GM18858 (cell line): ENCODE measurements around the gene TNFAIP2.

Experiments
- ATAC-seq: cut with Tn5 transposase; IDR thresholded peaks from one replicate; pipeline ENCODE4 v1.9.1; 2021; ENCODE audit not compliant: unreplicated experiment

Gene TNFAIP2

GRCh38 chr14:103122947-103123633 lies at the start of gene TNFAIP2:
Gene TNFAIP2, plus strand, starts transcription at chr14:103123461. Its CDS starts 2,997 bp downstream, at chr14:103126458.
- no peak for ATAC-seq

- no peak for ATAC-seq
Measured at GRCh38 chr14:103073876-103074728, 49.2 kb upstream of the TNFAIP2 start.

- no peak for ATAC-seq
Measured at GRCh38 chr14:103074729-103075367, 48.4 kb upstream of the TNFAIP2 start.

- no peak for ATAC-seq
Measured at GRCh38 chr14:103078420-103078749, 44.9 kb upstream of the TNFAIP2 start.

DNA sequence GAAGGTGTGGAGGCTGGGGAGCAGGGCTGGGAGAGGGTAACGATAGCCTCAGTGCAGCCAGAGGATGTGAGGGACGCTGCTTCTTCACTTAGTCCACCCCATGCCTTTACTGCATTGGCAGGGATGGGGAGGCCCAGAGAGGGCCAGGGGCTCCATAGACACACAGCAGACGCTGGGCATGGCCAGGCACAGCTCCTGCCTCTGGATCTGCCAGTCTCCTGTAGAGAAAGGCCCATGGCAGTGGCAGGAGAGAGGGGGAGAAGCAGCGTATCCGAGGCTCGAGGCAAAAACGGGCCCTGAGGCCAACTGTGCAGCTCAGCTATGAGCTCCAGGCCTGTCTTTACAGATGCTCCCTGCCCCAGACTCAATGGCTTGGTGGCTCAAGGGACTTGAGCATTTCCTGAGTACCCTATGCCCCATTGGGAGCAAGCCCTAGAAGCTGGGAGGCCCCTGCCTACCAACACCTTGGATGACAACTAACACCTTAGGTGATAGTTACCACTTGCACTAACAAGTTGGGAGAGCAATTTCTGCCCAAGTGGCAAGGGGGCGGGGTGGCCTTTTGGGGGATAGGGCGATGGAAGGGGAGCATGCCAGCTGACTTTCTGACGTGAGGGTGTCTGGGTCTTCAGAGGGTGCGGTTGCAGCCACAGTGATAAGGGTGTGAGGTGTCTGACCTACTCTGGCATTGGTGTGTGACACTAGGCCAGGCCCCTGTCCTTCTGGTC lies 44.2 kb upstream of the TNFAIP2 start:
- ATAC-seq: no peak

- no peak for ATAC-seq
Measured at GRCh38 chr14:103081951-103082350, 41.3 kb upstream of the TNFAIP2 start.

GRCh38 chr14:103084021-103084919 lies 39.0 kb upstream of the TNFAIP2 start, which contains the start of gene LBHD2:
Gene LBHD2, plus strand, starts transcription at chr14:103084210. Its CDS starts 1,803 bp downstream, at chr14:103086013.
- ATAC-seq: no peak

- no peak for ATAC-seq
Measured at GRCh38 chr14:103085106-103086091, 37.9 kb upstream of the TNFAIP2 start.

DNA sequence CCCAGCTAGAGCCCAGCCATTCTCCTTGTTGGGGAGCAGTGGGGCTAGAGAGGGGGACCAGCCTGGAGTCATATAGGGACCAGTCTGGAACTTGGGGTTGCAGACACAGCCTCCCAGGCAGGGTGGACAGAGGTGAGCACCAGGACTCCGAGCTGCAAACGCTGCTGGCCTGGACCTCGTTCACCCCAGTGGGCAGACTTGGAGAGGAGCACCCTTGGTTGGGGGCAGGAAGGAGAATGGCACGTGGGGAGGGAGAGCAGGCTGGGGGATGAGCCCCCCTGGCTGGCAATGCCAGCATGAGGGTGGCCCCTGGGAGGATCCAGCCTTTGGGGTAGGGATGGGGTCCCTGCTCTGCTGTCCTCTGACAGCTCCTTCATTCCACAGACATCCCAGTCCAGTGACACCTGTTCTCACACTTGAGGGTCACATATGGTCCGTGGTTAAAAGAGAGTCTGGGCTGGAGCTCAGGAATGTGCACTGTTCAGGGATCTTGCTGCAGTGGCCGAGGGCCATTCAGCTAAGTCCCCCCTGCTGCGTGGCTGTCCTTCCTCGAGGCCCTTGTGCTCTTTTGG lies 36.4 kb upstream of the TNFAIP2 start:
- ATAC-seq: no peak

DNA sequence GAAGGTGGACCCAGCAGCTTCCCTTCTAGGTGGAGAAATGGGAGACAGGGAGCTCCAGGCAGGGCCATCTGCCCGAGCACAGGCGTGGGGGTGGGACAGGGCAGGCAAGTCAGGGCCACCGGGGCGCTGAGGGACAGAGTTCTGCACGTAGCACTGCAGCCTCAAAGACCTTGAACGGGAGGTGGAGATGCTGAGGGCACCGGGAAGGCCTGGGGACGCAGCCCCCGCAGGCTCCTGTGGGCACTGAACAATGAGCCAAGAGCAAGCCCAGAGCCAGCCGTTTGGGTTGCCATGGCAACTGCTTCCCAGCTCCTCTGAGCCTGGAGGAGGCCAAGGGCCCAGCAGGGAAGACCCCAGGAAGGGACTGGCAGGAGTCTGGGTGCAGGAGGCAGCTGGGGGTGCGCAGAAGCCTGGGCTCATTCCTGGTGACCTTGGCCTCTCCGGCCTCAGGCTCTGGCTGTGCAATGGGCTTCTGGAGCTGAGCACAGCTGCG lies 35.9 kb upstream of the TNFAIP2 start:
- no peak for ATAC-seq

DNA sequence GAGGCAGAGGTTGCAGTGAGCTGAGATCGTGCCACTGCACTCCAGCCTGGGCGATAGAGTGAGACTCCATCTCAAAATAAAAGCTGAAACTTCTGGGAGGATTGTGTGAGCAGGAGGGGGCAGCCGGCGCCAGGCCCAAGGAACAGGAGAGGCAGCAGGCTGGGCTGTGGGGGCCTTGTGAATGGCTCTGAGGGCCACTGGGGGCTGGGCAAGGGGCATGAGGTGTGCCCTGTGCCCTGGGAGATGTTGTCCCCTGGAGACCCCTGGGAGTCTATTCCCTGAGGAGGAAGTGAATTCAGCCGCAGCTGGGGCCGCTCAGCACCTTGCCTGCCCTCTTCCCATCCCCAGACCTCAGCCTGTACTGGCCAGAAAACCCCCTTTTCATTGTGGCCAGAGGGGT lies 34.3 kb upstream of the TNFAIP2 start:
- ATAC-seq: no peak

DNA sequence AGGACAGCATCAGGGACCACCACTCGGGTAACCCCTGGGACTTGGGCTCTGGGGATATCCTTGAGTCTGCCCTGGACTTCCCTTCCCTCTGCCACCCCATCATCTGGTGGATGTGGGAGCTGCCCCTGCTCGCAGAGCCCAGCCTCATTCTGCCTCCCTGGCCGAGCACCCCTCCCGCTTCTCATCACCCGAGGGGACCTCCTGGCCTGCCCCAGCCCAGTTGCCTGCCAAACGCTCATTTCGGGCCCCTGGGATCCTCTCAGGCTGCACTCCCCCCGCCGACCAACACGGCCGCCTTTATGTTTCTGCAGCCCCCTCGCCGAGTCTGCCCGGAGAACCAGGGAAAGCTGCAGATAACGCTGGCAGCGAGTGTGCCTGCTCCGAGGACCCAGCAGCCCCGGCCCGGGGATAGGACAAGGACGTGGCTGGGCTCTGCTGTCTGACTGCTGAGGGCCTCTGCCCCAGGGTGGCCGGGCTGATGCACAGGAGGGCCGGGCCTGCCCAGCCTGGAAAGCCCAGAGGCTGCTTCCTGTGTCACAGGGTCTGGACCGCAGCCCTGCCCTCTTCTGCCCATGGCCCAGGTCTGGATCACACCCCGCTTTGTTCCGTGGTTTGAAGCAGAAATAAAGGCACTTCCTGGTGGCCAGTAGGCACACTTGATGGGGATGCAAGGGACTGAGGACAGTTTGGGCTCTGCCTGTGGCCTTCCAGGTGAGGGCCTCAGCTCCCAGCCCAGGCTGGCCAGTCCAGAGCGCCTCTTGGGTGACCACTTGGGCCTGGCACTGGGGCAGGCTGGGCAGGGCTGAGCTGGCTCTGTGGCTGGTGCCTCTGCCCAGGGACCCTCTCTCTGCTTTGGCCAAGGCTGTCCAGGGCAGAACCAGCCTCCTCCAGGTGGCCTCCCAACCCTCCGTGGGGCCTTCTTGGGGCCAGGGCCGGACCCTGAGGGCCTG lies 33.6 kb upstream of the TNFAIP2 start:
- ATAC-seq: no peak

DNA sequence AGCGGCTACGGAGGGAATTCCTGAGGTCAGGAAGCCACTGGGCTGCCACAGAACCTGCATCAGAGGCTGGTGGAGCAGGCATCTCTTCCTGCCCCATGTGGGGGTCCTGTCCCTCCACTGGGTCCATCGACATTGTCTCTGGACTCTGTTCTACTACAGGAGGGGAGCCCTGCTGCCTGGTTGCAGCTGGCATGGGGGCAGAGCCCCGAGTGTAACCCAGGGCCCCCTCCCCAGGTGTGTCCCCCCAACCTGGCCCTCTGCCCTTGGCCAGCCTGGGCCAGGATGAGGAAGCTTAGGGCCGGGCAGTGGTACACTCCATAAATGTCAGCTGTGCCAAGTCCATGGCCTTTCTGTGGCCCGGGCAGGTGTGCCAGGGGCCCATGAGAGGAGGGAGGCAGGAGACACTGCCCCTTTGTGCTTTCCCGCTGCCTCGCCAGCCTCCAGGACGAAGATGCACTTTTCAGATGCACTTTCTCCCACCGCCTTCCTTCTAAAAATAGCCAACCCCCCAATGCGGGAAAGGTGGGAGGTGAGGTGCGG lies 32.7 kb upstream of the TNFAIP2 start:
- no peak for ATAC-seq

DNA sequence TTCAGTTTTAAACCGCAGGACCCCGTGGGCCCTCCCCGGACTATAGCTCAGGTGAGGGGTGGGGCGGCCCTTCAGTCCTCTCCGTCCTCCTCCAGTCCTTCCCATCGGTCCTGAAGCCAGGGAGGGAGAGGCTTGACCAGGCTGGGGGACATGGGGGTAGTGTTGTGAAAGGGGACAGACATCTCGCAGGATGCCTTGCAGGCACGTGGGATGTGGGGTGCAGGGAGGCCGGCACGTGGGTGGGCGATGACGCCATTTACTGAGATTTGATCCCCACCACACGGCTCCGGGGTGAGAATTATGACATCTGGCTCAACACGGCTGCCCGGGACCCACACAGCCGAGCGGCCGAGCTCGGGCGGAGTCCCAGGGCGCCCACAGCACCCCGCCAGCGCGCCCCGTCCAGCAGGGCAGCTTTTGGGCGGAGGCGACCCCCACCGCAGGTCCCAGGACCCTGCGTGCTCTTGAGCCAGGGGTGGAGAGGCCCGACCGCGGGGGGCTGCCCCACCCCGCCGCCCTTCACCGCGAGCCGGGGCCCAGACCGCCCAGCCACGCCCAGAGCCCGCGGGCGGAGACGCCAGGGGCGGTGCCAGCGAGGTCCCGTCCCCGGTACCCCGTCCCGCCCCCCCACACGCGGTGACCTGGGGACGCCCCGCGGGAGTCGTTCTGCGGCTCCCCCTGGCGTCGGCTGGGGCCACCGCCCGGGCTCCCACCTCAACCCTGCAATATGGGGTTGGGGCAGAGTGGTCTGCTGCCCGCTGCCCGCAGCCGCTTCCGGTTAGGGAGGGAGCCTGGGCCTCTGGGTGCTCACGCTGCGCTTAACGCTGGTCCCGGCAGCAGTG lies 32.0 kb upstream of the TNFAIP2 start:
- ATAC-seq: no peak

- ATAC-seq: no peak
Measured at GRCh38 chr14:103091883-103092222, 31.4 kb upstream of the TNFAIP2 start.

DNA sequence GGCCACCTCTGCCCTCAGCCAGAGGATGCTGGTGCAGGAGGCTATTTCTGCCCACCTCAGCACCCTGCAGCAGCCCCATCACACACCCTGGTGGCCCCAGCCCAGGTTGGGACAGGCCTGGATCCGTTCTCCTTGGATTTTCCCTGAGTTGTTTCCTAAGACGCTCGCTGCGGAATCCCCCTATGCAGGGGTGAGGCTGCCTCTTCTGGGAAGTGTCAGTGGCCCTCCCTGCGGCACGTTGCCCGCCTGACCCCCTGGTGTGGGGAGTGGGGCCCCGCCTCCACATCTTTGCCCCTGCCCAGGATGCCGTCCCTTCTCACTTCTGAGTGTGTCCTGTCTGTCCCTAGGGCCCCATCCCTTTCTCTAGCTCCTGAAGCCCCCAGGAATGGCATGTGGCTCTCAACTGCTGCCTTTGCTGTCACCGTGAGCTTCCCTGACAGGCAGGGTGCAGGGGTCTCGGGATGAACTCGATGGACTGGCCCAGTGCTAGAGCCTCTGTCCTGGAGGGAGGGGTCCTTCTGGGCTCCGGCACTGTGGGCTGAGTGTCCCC lies 29.3 kb upstream of the TNFAIP2 start:
- ATAC-seq: no peak
